SU-DHL-6 (cell line): Measurements from ENCODE around the gene NOVA2.

Experiments used
- H2AFZ ChIP-seq: fragments of 200-600 bp; sonication (generic); 2 replicates; pipeline ENCODE4 v1.6.1; 2014; ENCODE audit warnings: low read depth, mild to moderate bottlenecking, moderate library complexity, mixed read lengths, antibody characterized with exemption, low read length; ENCODE audit not compliant: severe bottlenecking
- H3F3A ChIP-seq: fragments of 200-600 bp; shearing (Covaris generic); 2 replicates; pipeline ENCODE4 v1.6.0; 2016; ENCODE audit warnings: antibody characterized with exemption, mild to moderate bottlenecking; ENCODE audit not compliant: insufficient read depth
- H3K27ac ChIP-seq: fragments of 200-600 bp; sonication (generic); 2 replicates; pipeline ENCODE4 v1.5.1; 2016; ENCODE audit warnings: low read depth, mild to moderate bottlenecking, low read length, moderate library complexity, mixed read lengths
- H3K27me3 ChIP-seq: fragments of 200-600 bp; sonication (generic), shearing (Covaris generic); 2 replicates; pipeline ENCODE4 v1.6.0; 2014; ENCODE audit warnings: mild to moderate bottlenecking, low read length
- H3K36me3 ChIP-seq: fragments of 200-600 bp; sonication (generic); 2 replicates; pipeline ENCODE4 v1.6.1; 2014; ENCODE audit warnings: mild to moderate bottlenecking, low read length, mixed read lengths
- H3K4me2 ChIP-seq: fragments of 300-600, 200-600 bp; shearing (Covaris generic), sonication (generic); 2 replicates; pipeline ENCODE4 v1.6.0; 2014; ENCODE audit warnings: low read length, low read depth, mild to moderate bottlenecking; ENCODE audit not compliant: poor library complexity, severe bottlenecking
- H3K4me3 ChIP-seq: fragments of 200-600 bp; sonication (generic); 2 replicates; pipeline ENCODE4 v1.5.1; 2014; ENCODE audit warnings: antibody characterized with exemption, low read length, mild to moderate bottlenecking, mixed read lengths; ENCODE audit not compliant: insufficient read depth, poor library complexity, severe bottlenecking
- H3K79me2 ChIP-seq: fragments of 200-600 bp; sonication (generic); 2 replicates; pipeline ENCODE4 v1.6.1; 2014; ENCODE audit warnings: mild to moderate bottlenecking, low read length, moderate library complexity; ENCODE audit not compliant: insufficient read depth
- H3K9ac ChIP-seq: fragments of 200-600 bp; sonication (generic); 2 replicates; pipeline ENCODE4 v1.7.0; 2014; ENCODE audit warnings: mild to moderate bottlenecking, low read length
- H3K9me2 ChIP-seq: fragments of 200-600 bp; sonication (generic); replicated peaks from 2 replicates; pipeline ENCODE4 v1.6.1; 2014; ENCODE audit warnings: low read length; ENCODE audit not compliant: insufficient read depth
- H3K9me3 ChIP-seq: fragments of 200-600 bp; sonication (generic); 2 replicates; pipeline ENCODE4 v1.6.1; 2014; ENCODE audit warnings: low read length, mixed read lengths; ENCODE audit not compliant: insufficient read depth
- H4K20me1 ChIP-seq: fragments of 200-600 bp; sonication (generic); 2 replicates; pipeline ENCODE4 v1.6.1; 2014; ENCODE audit warnings: low read depth, mild to moderate bottlenecking, antibody characterized with exemption, low read length, moderate library complexity, mixed read lengths
- CTCF ChIP-seq: fragments of 200-600 bp; sonication (generic); IDR thresholded peaks from one replicate; pipeline ENCODE4 v1.5.1; 2017; ENCODE audit warnings: antibody characterized with exemption, mild to moderate bottlenecking, low read length, moderate library complexity; ENCODE audit not compliant: insufficient read depth, poor library complexity, severe bottlenecking
- EZH2phosphoT487 ChIP-seq: fragments of 200-600 bp; sonication (generic), shearing (Covaris generic); conservative IDR thresholded peaks from 2 replicates; pipeline ENCODE4 v1.6.1; 2018; ENCODE audit warnings: mild to moderate bottlenecking, antibody characterized with exemption, low read length, moderate library complexity, mixed read lengths

Gene NOVA2

GRCh38 chr19:45935267-45935666, 38.4 kb downstream of the NOVA2 start:
- no peaks in the 10 kb centered on the region for H3F3A ChIP-seq
- H3K36me3 ChIP-seq = no peaks in the 10 kb centered on the region
- H3K9me2 ChIP-seq = no peaks in the 10 kb centered on the region
- H4K20me1 ChIP-seq = no peaks in the 10 kb centered on the region
- H3K9ac ChIP-seq = no peak overlapping the region
- H3K79me2 ChIP-seq = no peaks in the 10 kb centered on the region
- H3K27me3 ChIP-seq = no peaks in the 10 kb centered on the region
- H3K9me3 ChIP-seq = no peaks in the 10 kb centered on the region
- H2AFZ ChIP-seq = no peak overlapping the region
- TF ChIP-seq EZH2phosphoT487 = no peak
- TF ChIP-seq CTCF = no peak
- H3K4me3 ChIP-seq = no peak overlapping the region
- H3K27ac ChIP-seq = no peak overlapping the region
- no peak overlapping the region for H3K4me2 ChIP-seq

DNA sequence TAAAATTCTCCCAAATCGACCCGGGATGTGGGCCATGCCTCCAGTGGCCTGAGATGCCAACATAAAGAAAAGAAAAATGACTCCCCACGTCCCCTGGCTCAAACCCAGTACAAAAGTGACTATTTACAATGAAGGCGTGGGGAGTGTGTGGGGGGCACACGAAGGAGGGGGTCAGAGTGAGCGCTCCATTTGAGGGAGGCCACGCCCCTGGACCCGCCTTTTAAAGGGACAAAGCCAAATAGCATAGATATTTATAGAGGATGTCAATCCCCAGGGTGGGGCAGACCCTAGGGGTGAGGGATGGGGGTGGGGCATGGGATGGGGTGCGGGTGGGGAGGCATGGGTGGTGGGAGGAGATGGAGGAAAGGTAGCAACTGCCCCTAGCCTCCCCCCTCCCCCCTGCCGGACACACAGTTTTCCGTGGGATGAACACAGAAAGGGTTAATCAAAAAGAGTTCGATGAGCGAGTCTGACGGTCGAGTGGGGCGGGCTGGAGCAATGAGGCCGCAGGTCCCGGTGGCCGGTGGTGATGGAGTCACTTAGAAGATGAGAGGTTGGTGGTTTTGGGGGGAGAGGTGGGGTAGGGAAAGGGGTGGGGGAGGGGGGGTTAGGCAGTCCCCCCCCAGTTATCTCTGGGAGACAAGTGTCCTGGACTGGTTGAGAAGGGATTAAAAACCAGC, 39.0 kb downstream of the NOVA2 start:
- no peak overlapping the region for H3K27ac ChIP-seq
- H3K9me3 ChIP-seq = no peaks in the 10 kb centered on the region
- H3K9me2 ChIP-seq = no peaks in the 10 kb centered on the region
- no peaks in the 10 kb centered on the region for H3K79me2 ChIP-seq
- H2AFZ ChIP-seq = no peak overlapping the region
- no peaks in the 10 kb centered on the region for H3K36me3 ChIP-seq
- H3K9ac ChIP-seq = no peak overlapping the region
- H3K4me3 ChIP-seq = no peak overlapping the region
- H4K20me1 ChIP-seq = no peaks in the 10 kb centered on the region
- no peak for TF ChIP-seq CTCF
- TF ChIP-seq EZH2phosphoT487 = no peak
- H3K4me2 ChIP-seq = no peak overlapping the region
- H3K27me3 ChIP-seq = no peaks in the 10 kb centered on the region
- H3F3A ChIP-seq = no peaks in the 10 kb centered on the region

GRCh38 chr19:45933759-45934158, 39.9 kb downstream of the NOVA2 start:
- H3K4me3 ChIP-seq = no peak overlapping the region
- no peak overlapping the region for H3K4me2 ChIP-seq
- H3K9ac ChIP-seq = no peak overlapping the region
- no peaks in the 10 kb centered on the region for H3K9me3 ChIP-seq
- TF ChIP-seq CTCF (no peak), EZH2phosphoT487 (no peak)
- no peaks in the 10 kb centered on the region for H3K79me2 ChIP-seq
- no peaks in the 10 kb centered on the region for H3K36me3 ChIP-seq
- H3K27me3 ChIP-seq = no peaks in the 10 kb centered on the region
- H3F3A ChIP-seq = no peaks in the 10 kb centered on the region
- H3K9me2 ChIP-seq = no peaks in the 10 kb centered on the region
- no peak overlapping the region for H3K27ac ChIP-seq
- no peaks in the 10 kb centered on the region for H4K20me1 ChIP-seq
- H2AFZ ChIP-seq = no peak overlapping the region
